Neural progenitor cell (in vitro differentiated cells): Measurements from ENCODE around the gene HYOU1. TPM values are rescaled to one million over a fixed set of nuclear protein-coding genes. Genes with fewer than 3 reads are reported as not detected.

Experiments used
- DNase-seq: peaks from one replicate; pipeline ENCODE4 v3.0.0-alpha.2; 2016; ENCODE audit warnings: low spot score
- H2AFZ ChIP-seq: fragments of 200-600 bp; sonication (generic); replicated peaks from 2 replicates; pipeline ENCODE4 v1.6.1; 2016; ENCODE audit warnings: antibody characterized with exemption
- H3F3A ChIP-seq: fragments of 200-600 bp; sonication (generic); 2 replicates; pipeline ENCODE4 v1.6.1; 2016; ENCODE audit warnings: antibody characterized with exemption, low read depth
- H3K27ac ChIP-seq: fragments of 200-600 bp; sonication (generic); 2 replicates; pipeline ENCODE4 v1.5.1; 2016; ENCODE audit warnings: mild to moderate bottlenecking
- H3K27me3 ChIP-seq: fragments of 200-600 bp; sonication (generic); 2 replicates; pipeline ENCODE4 v1.6.1; 2016; ENCODE audit warnings: mild to moderate bottlenecking, moderate library complexity
- H3K36me3 ChIP-seq: fragments of 200-600 bp; sonication (generic); 2 replicates; pipeline ENCODE4 v1.5.1; 2016
- H3K4me1 ChIP-seq: fragments of 200-600 bp; sonication (generic); 2 replicates; pipeline ENCODE4 v1.6.1; 2016; ENCODE audit warnings: mixed run types
- H3K4me2 ChIP-seq: fragments of 200-600 bp; sonication (generic); 2 replicates; pipeline ENCODE4 v1.6.1; 2016
- H3K4me3 ChIP-seq: fragments of 200-600 bp; sonication (generic); 2 replicates; pipeline ENCODE4 v1.5.1; 2016
- H3K79me2 ChIP-seq: fragments of 200-600 bp; sonication (generic); 2 replicates; pipeline ENCODE4 v1.6.1; 2016; ENCODE audit warnings: low read depth
- H3K9ac ChIP-seq: fragments of 200-600 bp; sonication (generic); 2 replicates; pipeline ENCODE4 v1.6.1; 2016
- H3K9me3 ChIP-seq: fragments of 200-600 bp; sonication (generic); 2 replicates; pipeline ENCODE4 v1.5.1; 2016; ENCODE audit warnings: low read depth
- H4K20me1 ChIP-seq: fragments of 200-600 bp; sonication (generic); 2 replicates; pipeline ENCODE4 v1.6.1; 2016; ENCODE audit warnings: low read depth
- H3K27ac Mint-ChIP-seq: 3 replicates; pipeline ENCODE4 v1.8.0; 2021; ENCODE audit warnings: mixed read lengths
- H3K27me3 Mint-ChIP-seq: 2 replicates; pipeline ENCODE4 v1.8.0; 2022; ENCODE audit warnings: low read depth, mild to moderate bottlenecking, inconsistent platforms, moderate library complexity, mixed read lengths; ENCODE audit not compliant: insufficient read depth
- H3K36me3 Mint-ChIP-seq: 3 replicates; pipeline ENCODE4 v1.8.0; 2021; ENCODE audit warnings: mixed read lengths
- H3K4me1 Mint-ChIP-seq: 3 replicates; pipeline ENCODE4 v1.8.0; 2021; ENCODE audit warnings: mixed read lengths
- H3K4me3 Mint-ChIP-seq: 3 replicates; pipeline ENCODE4 v1.8.0; 2021; ENCODE audit warnings: mild to moderate bottlenecking, moderate library complexity, mixed read lengths
- H3K9me3 Mint-ChIP-seq: 3 replicates; pipeline ENCODE4 v1.8.0; 2020; ENCODE audit warnings: mixed read lengths
- CTCF ChIP-seq: fragments of 200-600 bp; sonication (generic); IDR thresholded peaks from 2 replicates; pipeline ENCODE4 v1.5.1; 2017; ENCODE audit warnings: antibody characterized with exemption, mild to moderate bottlenecking
- EZH2 ChIP-seq: fragments of 200-600 bp; sonication (generic); IDR thresholded peaks from 2 replicates; pipeline ENCODE4 v1.6.1; 2017; ENCODE audit warnings: antibody characterized with exemption, mild to moderate bottlenecking, moderate library complexity
- EZH2phosphoT487 ChIP-seq: fragments of 200-600 bp; sonication (generic); IDR thresholded peaks from 2 replicates; pipeline ENCODE4 v1.6.1; 2017; ENCODE audit warnings: antibody characterized with exemption
- total RNA-seq: library from RNA; depleted of rRNA; stranded (reverse); fragments of >200 nt; gene quantifications from 2 replicates; pipeline ENCODE4 v1.2.3, GENCODE V29; 2015; ENCODE audit warnings: low replicate concordance

Gene HYOU1
- total RNA-seq, 1 donor from 2014 or later = 129 TPM

DNA sequence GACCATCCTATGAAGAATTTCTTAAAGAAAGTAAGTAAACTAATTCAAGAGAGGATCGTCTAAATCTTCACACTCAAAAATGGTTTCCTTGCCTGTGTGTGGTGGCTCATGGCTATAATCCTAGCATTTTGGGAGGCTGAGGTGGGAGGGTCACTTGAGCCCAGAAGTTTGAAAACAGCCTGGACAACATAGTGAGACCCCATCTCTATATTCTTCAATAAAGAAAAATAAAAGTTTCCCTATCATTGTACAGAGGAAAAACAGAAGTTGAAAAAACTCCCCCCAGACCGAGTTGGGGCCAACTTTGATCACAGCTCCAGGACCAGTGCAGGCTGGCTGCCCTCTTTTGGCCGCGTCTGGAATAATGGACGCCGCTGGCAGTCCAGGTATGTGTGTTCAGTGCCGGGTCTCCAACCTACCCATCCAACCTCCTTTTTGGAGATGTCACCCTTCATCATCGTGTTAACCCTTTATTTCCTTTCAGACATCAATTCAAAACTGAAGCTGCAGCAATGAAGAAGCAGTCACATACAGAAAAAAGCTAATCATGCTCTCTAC, 41.9 kb downstream of the HYOU1 start:
- peaks cover 13% of the 10 kb centered on the region for H3K36me3 ChIP-seq
- H3K27ac ChIP-seq = no peak overlapping the region
- Mint-ChIP-seq H3K27ac (no peak overlapping the region), H3K27me3 (peaks cover 2% of the 10 kb centered on the region), H3K9me3 (no peaks in the 10 kb centered on the region), H3K4me1 (peaks cover 22% of the 10 kb centered on the region), H3K4me3 (peak overlapping the region; percentile 36), H3K36me3 (peaks cover 32% of the 10 kb centered on the region)
- no peak overlapping the region for H3K9ac ChIP-seq
- peaks cover 55% of the 10 kb centered on the region for H3K79me2 ChIP-seq
- no peak overlapping the region for H2AFZ ChIP-seq
- no peaks in the 10 kb centered on the region for H3K9me3 ChIP-seq
- TF ChIP-seq CTCF (peak; percentile 17), EZH2phosphoT487 (no peak)
- H3F3A ChIP-seq = peaks cover 81% of the 10 kb centered on the region
- peak; percentile 19 for DNase-seq
- no peaks in the 10 kb centered on the region for H3K27me3 ChIP-seq
- H3K4me2 ChIP-seq = no peak overlapping the region
- H3K4me3 ChIP-seq = no peak overlapping the region
- peaks cover 35% of the 10 kb centered on the region for H4K20me1 ChIP-seq
- peaks cover 16% of the 10 kb centered on the region for H3K4me1 ChIP-seq

DNA sequence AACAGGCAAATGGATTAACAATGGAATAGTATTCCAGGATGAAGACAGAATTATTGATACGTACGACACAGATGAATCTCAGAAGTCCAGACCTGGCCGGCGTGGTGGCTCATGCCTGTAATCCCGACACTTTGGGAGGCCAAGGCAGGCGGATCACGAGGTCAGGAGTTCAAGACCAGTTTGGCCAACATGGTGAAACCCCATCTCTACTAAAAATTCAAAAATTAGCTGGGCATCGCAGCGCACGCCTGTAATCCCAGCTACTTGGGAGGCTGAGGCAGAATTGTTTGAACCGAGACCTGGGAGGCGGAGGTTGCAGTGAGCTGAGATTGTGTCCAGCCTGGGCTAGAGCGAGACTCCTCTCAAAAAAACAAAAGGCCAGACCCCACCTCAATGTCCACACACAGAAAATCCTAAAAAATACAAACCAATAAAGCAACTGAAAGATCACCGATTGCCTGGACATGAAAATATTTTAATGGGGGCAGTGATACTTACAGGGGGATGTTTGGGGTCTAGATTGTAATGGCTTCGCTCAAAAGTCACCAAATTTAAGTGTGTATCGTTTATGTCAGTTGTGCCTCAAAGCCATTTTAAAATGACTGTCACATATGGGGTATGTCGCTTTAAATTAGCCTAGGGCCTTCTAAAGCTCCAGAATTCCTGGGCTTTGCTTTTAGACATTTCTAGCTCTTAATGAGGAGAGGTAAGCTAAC, 42.6 kb downstream of the HYOU1 start:
- Mint-ChIP-seq H3K36me3 (peaks cover 29% of the 10 kb centered on the region), H3K4me1 (peaks cover 15% of the 10 kb centered on the region), H3K27me3 (peaks cover 2% of the 10 kb centered on the region), H3K4me3 (no peak overlapping the region), H3K9me3 (no peaks in the 10 kb centered on the region), H3K27ac (no peak overlapping the region)
- Histone ChIP-seq H3K36me3 (peaks cover 13% of the 10 kb centered on the region), H3K9me3 (no peaks in the 10 kb centered on the region), H3K27ac (no peak overlapping the region), H4K20me1 (peaks cover 28% of the 10 kb centered on the region), H2AFZ (no peak overlapping the region), H3K27me3 (no peaks in the 10 kb centered on the region), H3K79me2 (peaks cover 47% of the 10 kb centered on the region), H3K4me2 (no peak overlapping the region), H3F3A (peaks cover 80% of the 10 kb centered on the region), H3K4me3 (no peak overlapping the region), H3K9ac (no peak overlapping the region), H3K4me1 (peaks cover 10% of the 10 kb centered on the region)
- TF ChIP-seq EZH2 = no peak
- no peak for TF ChIP-seq EZH2phosphoT487
- no peak for TF ChIP-seq CTCF
- no peak for DNase-seq

DNA sequence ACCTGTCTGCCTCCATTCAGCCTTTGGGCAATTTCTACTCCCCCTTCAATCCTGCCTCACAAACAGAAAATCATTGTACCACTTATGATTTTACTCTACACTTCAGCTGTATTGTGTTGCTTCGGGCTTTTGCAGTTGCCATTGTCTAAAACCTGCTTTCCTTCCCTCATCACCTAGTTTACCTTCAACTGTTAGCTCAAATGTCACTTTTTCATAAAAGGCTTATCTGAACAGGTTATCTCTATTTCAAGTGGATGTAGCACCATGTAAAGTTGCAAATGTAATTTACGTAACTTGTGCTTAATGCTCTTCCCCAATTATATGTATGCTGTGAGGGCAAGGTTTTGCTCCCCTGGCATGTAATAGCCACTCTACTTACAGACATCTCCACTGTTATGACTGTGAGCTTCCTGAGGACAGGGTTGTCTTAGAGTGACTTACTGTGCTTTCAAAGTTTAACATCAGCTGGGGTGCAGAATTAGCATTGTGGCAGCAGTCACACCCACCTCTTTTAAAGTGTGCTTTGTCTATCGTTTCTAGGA, 44.3 kb downstream of the HYOU1 start:
- Histone ChIP-seq H3K9me3 (no peaks in the 10 kb centered on the region), H3F3A (peaks cover 66% of the 10 kb centered on the region), H3K4me3 (no peak overlapping the region), H4K20me1 (peaks cover 26% of the 10 kb centered on the region), H3K4me1 (peaks cover 10% of the 10 kb centered on the region), H2AFZ (no peak overlapping the region), H3K27me3 (no peaks in the 10 kb centered on the region), H3K27ac (peak overlapping the region; percentile 46), H3K36me3 (peaks cover 13% of the 10 kb centered on the region), H3K4me2 (no peak overlapping the region), H3K79me2 (peaks cover 34% of the 10 kb centered on the region), H3K9ac (no peak overlapping the region)
- Mint-ChIP-seq H3K4me1 (peaks cover 12% of the 10 kb centered on the region), H3K27ac (no peak overlapping the region), H3K36me3 (peaks cover 32% of the 10 kb centered on the region), H3K9me3 (no peaks in the 10 kb centered on the region), H3K27me3 (peaks cover 2% of the 10 kb centered on the region), H3K4me3 (no peak overlapping the region)
- DNase-seq = no peak
- TF ChIP-seq EZH2 (no peak), CTCF (no peak), EZH2phosphoT487 (no peak)
